T-cell (primary cell): ENCODE data around the gene C9orf152. TPM values are rescaled to one million over a fixed set of nuclear protein-coding genes. Genes with fewer than 3 reads are reported as not detected.
"Not testable (repeated sequence)": the region's sequence is repeated elsewhere in the genome, so short reads cannot be mapped to it uniquely, and the experiment has no call there.

ENCODE experiments used
- ATAC-seq, 4 experiments: fragments of 200-7000 bp in 3 of 4; fragments of 150-1000 bp in 1 of 4; cut with Tn5 transposase; replicated peaks in 1 of 4; 1 replicate in 3 of 4; 2 replicates in 1 of 4; pipeline ENCODE4 v1.10.0; 2021; ENCODE audit warnings: moderate library complexity in 3 of 4, mild to moderate bottlenecking in 2 of 4, moderate number of reproducible peaks in 1 of 4
- CTCF ChIA-PET, 2 donors: fragments of 300-600 bp; sonication (Branson Sonifier 250); formaldehyde crosslinking; loops; one replicate each; lab custom pipeline; 2022; ENCODE audit warnings: antibody characterized with exemption in 2 of 2; lab: Charles Lee
- POLR2A ChIA-PET, 2 donors: fragments of 300-600 bp; sonication (Branson Sonifier 250); formaldehyde crosslinking; loops; one replicate each; lab custom pipeline; 2022; ENCODE audit warnings: antibody characterized with exemption in 2 of 2; lab: Charles Lee
- DNase-seq, 35 experiments: peaks; one replicate each; pipeline versions ENCODE4 v3.0.0 to v3.0.0-alpha.2; 2013 to 2023
- H3K27ac ChIP-seq: one replicate; pipeline ENCODE4 v1.5.1; 2013; ENCODE audit warnings: low read length
- H3K27me3 ChIP-seq, 2 experiments: replicated peaks in 1 of 2; 1 replicate in 1 of 2; 2 replicates in 1 of 2; pipeline versions ENCODE4 v1.6.1 to v1.7.0; 2013; ENCODE audit warnings: low read length in 1 of 2, mixed read lengths in 1 of 2; ENCODE audit not compliant: control insufficient read depth in 2 of 2, insufficient read depth in 2 of 2; ENCODE audit errors: extremely low read depth in 1 of 2
- H3K36me3 ChIP-seq, 2 donors: 1 replicate in 1 of 2; 2 replicates in 1 of 2; pipeline versions ENCODE4 v1.6.1 to v1.7.0; 2013; ENCODE audit warnings: low read length in 1 of 2; ENCODE audit not compliant: control insufficient read depth in 2 of 2, insufficient read depth in 1 of 2; ENCODE audit errors: extremely low read depth in 1 of 2
- H3K4me1 ChIP-seq, 2 experiments: 1 replicate in 1 of 2; 2 replicates in 1 of 2; pipeline versions ENCODE4 v1.6.1 to v1.7.0; 2013; ENCODE audit warnings: low read length in 2 of 2, mixed read lengths in 1 of 2; ENCODE audit not compliant: insufficient read depth in 2 of 2, control insufficient read depth in 1 of 2; ENCODE audit errors: extremely low read depth in 1 of 2
- H3K4me3 ChIP-seq, 2 donors: 1 replicate in 1 of 2; 2 replicates in 1 of 2; pipeline versions ENCODE4 v1.5.1 to v1.7.0; 2013; ENCODE audit warnings: mild to moderate bottlenecking in 2 of 2, low read length in 1 of 2, moderate library complexity in 1 of 2; ENCODE audit not compliant: control insufficient read depth in 1 of 2; ENCODE audit errors: extremely low read depth in 1 of 2
- H3K9me3 ChIP-seq: 2 replicates; pipeline ENCODE4 v1.7.0; 2013
- H3K27ac Mint-ChIP-seq, 2 donors: one replicate each; pipeline ENCODE4 v1.8.0; 2020 to 2021; ENCODE audit warnings: mild to moderate bottlenecking in 2 of 2, mixed read lengths in 2 of 2
- H3K27me3 Mint-ChIP-seq, 2 donors: one replicate each; pipeline ENCODE4 v1.8.0; 2021 to 2022; ENCODE audit warnings: mixed read lengths in 2 of 2
- H3K36me3 Mint-ChIP-seq: one replicate; pipeline ENCODE4 v1.8.0; 2021; ENCODE audit warnings: mixed read lengths
- H3K4me1 Mint-ChIP-seq, 3 donors: one replicate each; pipeline ENCODE4 v1.8.0; 2020 to 2022; ENCODE audit warnings: mixed read lengths in 3 of 3, mild to moderate bottlenecking in 1 of 3
- H3K4me3 Mint-ChIP-seq, 3 donors: one replicate each; pipeline ENCODE4 v1.8.0; 2020 to 2022; ENCODE audit warnings: mild to moderate bottlenecking in 3 of 3, mixed read lengths in 3 of 3, moderate library complexity in 3 of 3
- H3K9me3 Mint-ChIP-seq, 3 donors: one replicate each; pipeline ENCODE4 v1.8.0; 2020 to 2022; ENCODE audit warnings: mixed read lengths in 3 of 3
- WGBS: methylation state at CpG from one replicate; pipeline ENCODE4 v1.1.5; 2013; ENCODE audit warnings: missing lambda C conversion rate; ENCODE audit not compliant: insufficient coverage; 5-methylcytosine and 5-hydroxymethylcytosine counted together
- total RNA-seq, 35 experiments: library from RNA in 6 of 35; stranded (reverse) in 6 of 35; fragments of 120-200 nt in 1 of 35; gene quantifications; one replicate each; pipeline versions ENCODE4 v1.2.1 to v1.2.4 and lab custom pipeline; 2013 to 2026

The C9orf152 gene
- total RNA-seq, 5 donors from 2014 or later (not counting 1 experiment from before 2014, with no cell fraction given), result 0.09 to 0.10 (median 0.09) TPM; not detected in 2

- Histone ChIP-seq H3K4me1 (peaks cover 0 to 29% of the 10 kb centered on the region in 2 experiments), H3K27ac (peak overlapping the region; percentile 68), H3K4me3 (no peak overlapping the region), H3K9me3 (no peaks in the 10 kb centered on the region), H3K27me3 (no peaks in the 10 kb centered on the region), H3K36me3 (peaks cover 0 to 5% of the 10 kb centered on the region in 2 donors)
- POLR2A ChIA-PET, result no interaction called here
- Mint-ChIP-seq H3K27ac (peak overlapping the region; percentile 95 to 96), H3K36me3 (peaks cover 7% of the 10 kb centered on the region), H3K9me3 (no peaks in the 10 kb centered on the region), H3K27me3 (no peaks in the 10 kb centered on the region), H3K4me3 (peak overlapping the region; percentile 92 to 97 (median 96)), H3K4me1 (peaks cover 34 to 45% (median 40%) of the 10 kb centered on the region in 3 donors)
- no peak for ATAC-seq
- no CpG with 5 or more reads among the region's 2 CpGs for WGBS
- no peak for DNase-seq
- CTCF ChIA-PET, result no interaction called here
Observed at GRCh38 chr9:110254500-110254899, 46.5 kb upstream of the C9orf152 start.

GRCh38 chr9:110252509-110253139, 44.7 kb upstream of the C9orf152 start:
- CTCF ChIA-PET, result interaction anchor here in 1 of 2 donors (0.6 kb wide), 2 partner anchors 35 to 73 kb away, joined by 4 to 7 read pairs; no protein-coding TSS in a partner anchor
- no peak for ATAC-seq
- POLR2A ChIA-PET, result no interaction called here
- Histone ChIP-seq H3K4me3 (no peak overlapping the region), H3K27me3 (no peaks in the 10 kb centered on the region), H3K36me3 (peaks cover 0 to 11% of the 10 kb centered on the region in 2 donors), H3K9me3 (no peaks in the 10 kb centered on the region), H3K4me1 (peaks cover 0 to 28% of the 10 kb centered on the region in 2 experiments), H3K27ac (no peak overlapping the region)
- Mint-ChIP-seq H3K4me3 (no peak overlapping the region), H3K4me1 (peaks cover 33 to 45% (median 39%) of the 10 kb centered on the region in 3 donors), H3K36me3 (peaks cover 18% of the 10 kb centered on the region), H3K27ac (peak overlapping the region; percentile 56 to 58), H3K27me3 (no peaks in the 10 kb centered on the region), H3K9me3 (no peaks in the 10 kb centered on the region)
- no CpG with 5 or more reads among the region's 10 CpGs for WGBS
- no peak for DNase-seq

GRCh38 chr9:110251770-110252169, 43.8 kb upstream of the C9orf152 start:
- Mint-ChIP-seq H3K36me3 (peaks cover 24% of the 10 kb centered on the region), H3K4me1 (peaks cover 24 to 37% (median 31%) of the 10 kb centered on the region in 3 donors)

GRCh38 chr9:110251212-110251611, 43.3 kb upstream of the C9orf152 start:
- H3K4me3 Mint-ChIP-seq, result no peak overlapping the region
- peaks cover 30% of the 10 kb centered on the region for H3K36me3 Mint-ChIP-seq
- no peaks in the 10 kb centered on the region for H3K27me3 Mint-ChIP-seq
- peaks cover 24 to 37% (median 30%) of the 10 kb centered on the region in 3 donors for H3K4me1 Mint-ChIP-seq
- no CpG with 5 or more reads among the region's 4 CpGs for WGBS
- H3K27ac ChIP-seq, result no peak overlapping the region
- H3K36me3 ChIP-seq, result peaks cover 3 to 17% of the 10 kb centered on the region in 2 donors
- H3K27me3 ChIP-seq, result no peaks in the 10 kb centered on the region
- H3K9me3 Mint-ChIP-seq, result no peaks in the 10 kb centered on the region
- POLR2A ChIA-PET, result no interaction called here
- ATAC-seq (no peak), DNase-seq (no peak)
- peaks cover 0 to 18% of the 10 kb centered on the region in 2 experiments for H3K4me1 ChIP-seq
- no peaks in the 10 kb centered on the region for H3K9me3 ChIP-seq
- H3K27ac Mint-ChIP-seq, result peak overlapping the region in 1 of 2 donors; percentile 51
- CTCF ChIA-PET, result no interaction called here
- no peak overlapping the region for H3K4me3 ChIP-seq

More at GRCh38 chr9:110251770-110252169, 43.8 kb upstream of the C9orf152 start:
- H3K27ac ChIP-seq, ATAC-seq, CTCF ChIA-PET, H3K4me3 Mint-ChIP-seq, H3K27ac Mint-ChIP-seq, POLR2A ChIA-PET, H3K4me3 ChIP-seq, H3K9me3 ChIP-seq, H3K27me3 Mint-ChIP-seq, H3K9me3 Mint-ChIP-seq, H3K27me3 ChIP-seq, DNase-seq: not testable (repeated sequence)
- Histone ChIP-seq H3K36me3 (peaks cover 0 to 11% of the 10 kb centered on the region in 2 donors), H3K4me1 (peaks cover 0 to 19% of the 10 kb centered on the region in 2 experiments)
- 100% methylated on average over 1 of the region's 5 CpGs for WGBS

- WGBS, result 100% methylated on average over 1 of the region's 4 CpGs
- Mint-ChIP-seq H3K27ac (no peak overlapping the region), H3K27me3 (no peaks in the 10 kb centered on the region), H3K4me3 (no peak overlapping the region), H3K9me3 (no peaks in the 10 kb centered on the region), H3K4me1 (peaks cover 16 to 30% (median 22%) of the 10 kb centered on the region in 3 donors), H3K36me3 (peaks cover 32% of the 10 kb centered on the region)
- H3K4me1 ChIP-seq, result peaks cover 0 to 5% of the 10 kb centered on the region in 2 experiments
- H3K4me3 ChIP-seq, result no peak overlapping the region
- peaks cover 3 to 23% of the 10 kb centered on the region in 2 donors for H3K36me3 ChIP-seq
- H3K27me3 ChIP-seq, result no peaks in the 10 kb centered on the region
- POLR2A ChIA-PET, result no interaction called here
- no peak for ATAC-seq
- H3K27ac ChIP-seq, result no peak overlapping the region
- CTCF ChIA-PET, result no interaction called here
- H3K9me3 ChIP-seq, result no peaks in the 10 kb centered on the region
- DNase-seq, result no peak
Observed at GRCh38 chr9:110249603-110250002, 41.6 kb upstream of the C9orf152 start.

GRCh38 chr9:110248361-110248760, 40.4 kb upstream of the C9orf152 start:
- ATAC-seq, result no peak
- Histone ChIP-seq H3K4me3 (no peak overlapping the region), H3K27me3 (no peaks in the 10 kb centered on the region), H3K27ac (no peak overlapping the region), H3K36me3 (peaks cover 3 to 31% of the 10 kb centered on the region in 2 donors), H3K9me3 (no peaks in the 10 kb centered on the region), H3K4me1 (no peaks in the 10 kb centered on the region)
- DNase-seq, result no peak
- Mint-ChIP-seq H3K4me3 (no peak overlapping the region), H3K36me3 (peaks cover 36% of the 10 kb centered on the region), H3K27me3 (no peaks in the 10 kb centered on the region), H3K4me1 (peaks cover 8 to 18% (median 11%) of the 10 kb centered on the region in 3 donors), H3K27ac (no peak overlapping the region), H3K9me3 (no peaks in the 10 kb centered on the region)
- CTCF ChIA-PET, result no interaction called here
- POLR2A ChIA-PET, result no interaction called here
- WGBS, result 100% methylated on average over 1 of the region's 2 CpGs
